HepG2 (cell line): ENCODE measurements around the gene ARRDC3. TPM values are rescaled to one million over a fixed set of nuclear protein-coding genes. Genes with fewer than 3 reads are reported as not detected.
A peak's percentile ranks its signal among the peaks of the same experiment; 100 is the strongest.

ENCODE experiments used
- ARNT ChIP-seq: fragments of 450-650 bp; IDR thresholded peaks from 2 replicates; pipeline ENCODE4 v1.6.1; 2017
- ATF3 ChIP-seq: sonication (generic); formaldehyde crosslinking; IDR thresholded peaks from 2 replicates; pipeline ENCODE4 v1.4.0; 2020; ENCODE audit warnings: missing genetic modification reagents
- NFYB ChIP-seq: sonication (generic); formaldehyde crosslinking; IDR thresholded peaks from 2 replicates; pipeline ENCODE4 v1.4.0; 2020; ENCODE audit warnings: missing genetic modification reagents
- POLR2A ChIP-seq, 2 experiments: IDR thresholded peaks; 2 replicates each; pipeline ENCODE4 v1.6.1; 2011; ENCODE audit warnings: low read depth in 2 of 2, low read length in 2 of 2, mild to moderate bottlenecking in 1 of 2, moderate library complexity in 1 of 2; ENCODE audit not compliant: insufficient read depth in 1 of 2
- TARDBP ChIP-seq: sonication (generic); formaldehyde crosslinking; IDR thresholded peaks from 2 replicates; pipeline ENCODE4 v1.8.0; 2022; ENCODE audit warnings: mild to moderate bottlenecking, missing genetic modification reagents
- TCF12 ChIP-seq, 2 experiments: fragments of 450-650 bp in 1 of 2; sonication (generic) in 1 of 2; formaldehyde crosslinking in 1 of 2; IDR thresholded peaks; 2 replicates each; pipeline versions ENCODE4 v1.6.1 to v1.8.0; 2017 to 2022; ENCODE audit warnings: antibody characterized with exemption in 1 of 2, mild to moderate bottlenecking in 1 of 2, missing genetic modification reagents in 1 of 2, moderate library complexity in 1 of 2
- ZBTB3 ChIP-seq: sonication (generic); formaldehyde crosslinking; IDR thresholded peaks from 2 replicates; pipeline ENCODE4 v1.4.0; 2020; ENCODE audit warnings: low read depth, mild to moderate bottlenecking, moderate library complexity, missing genetic modification reagents, borderline replicate concordance
- ZBTB7A ChIP-seq: sonication (generic); formaldehyde crosslinking; IDR thresholded peaks from 2 replicates; pipeline ENCODE4 v1.8.0; 2022; ENCODE audit warnings: mild to moderate bottlenecking, missing genetic modification reagents
- ZC3H13 ChIP-seq: sonication (generic); formaldehyde crosslinking; IDR thresholded peaks from 2 replicates; pipeline ENCODE4 v1.8.1; 2023; ENCODE audit warnings: mild to moderate bottlenecking, missing genetic modification reagents, moderate library complexity
- ZNF318 ChIP-seq: sonication (generic); formaldehyde crosslinking; IDR thresholded peaks from 2 replicates; pipeline ENCODE4 v1.4.0; 2020; ENCODE audit warnings: mild to moderate bottlenecking, missing genetic modification reagents
- ZNF432 ChIP-seq: sonication (generic); formaldehyde crosslinking; IDR thresholded peaks from 2 replicates; pipeline ENCODE4 v1.5.0; 2020; ENCODE audit warnings: missing genetic modification reagents, mild to moderate bottlenecking, borderline replicate concordance
- polyA plus RNA-seq, 8 experiments: library from polyadenylated mRNA; depleted of rRNA in 3 of 8; stranded (reverse) in 7 of 8; unstranded in 1 of 8; fragments of >200 nt; fragmentation: Illumina TruSeq in 4 of 8; extraction: Trizol in 4 of 8; gene quantifications; 2 replicates each; pipeline versions ENCODE4 v1.2.1 to v1.2.3, GENCODE V29; 2011 to 2016; ENCODE audit warnings: low read depth in 4 of 8, missing spikeins in 1 of 8, mixed read lengths in 1 of 8; ENCODE audit not compliant: insufficient read depth in 1 of 8
- total RNA-seq, 5 experiments: library from RNA; depleted of rRNA; stranded (reverse); fragments of >200 nt; fragmentation: Illumina TruSeq; extraction: Trizol; gene quantifications; 2 replicates each; pipeline ENCODE4 v1.2.3, GENCODE V29; 2016; ENCODE audit warnings: low read depth in 1 of 5
- TF ChIP-seq, protein P1 (sequence below): sonication (generic); formaldehyde crosslinking; conservative IDR thresholded peaks from 2 replicates; pipeline ENCODE4 v1.4.0; 2020; ENCODE audit warnings: missing genetic modification reagents
- TF ChIP-seq, protein P2 (sequence below): sonication (generic); formaldehyde crosslinking; IDR thresholded peaks from 2 replicates; pipeline ENCODE4 v1.4.0; 2020; ENCODE audit warnings: missing genetic modification reagents, mild to moderate bottlenecking, borderline replicate concordance

ARRDC3 gene
- total and polyA plus RNA-seq, 2 of the 13 experiments (the other 11 are each of a cell fraction or from before 2014, with no cell fraction given) = 3.4 to 24.4 TPM

DNA sequence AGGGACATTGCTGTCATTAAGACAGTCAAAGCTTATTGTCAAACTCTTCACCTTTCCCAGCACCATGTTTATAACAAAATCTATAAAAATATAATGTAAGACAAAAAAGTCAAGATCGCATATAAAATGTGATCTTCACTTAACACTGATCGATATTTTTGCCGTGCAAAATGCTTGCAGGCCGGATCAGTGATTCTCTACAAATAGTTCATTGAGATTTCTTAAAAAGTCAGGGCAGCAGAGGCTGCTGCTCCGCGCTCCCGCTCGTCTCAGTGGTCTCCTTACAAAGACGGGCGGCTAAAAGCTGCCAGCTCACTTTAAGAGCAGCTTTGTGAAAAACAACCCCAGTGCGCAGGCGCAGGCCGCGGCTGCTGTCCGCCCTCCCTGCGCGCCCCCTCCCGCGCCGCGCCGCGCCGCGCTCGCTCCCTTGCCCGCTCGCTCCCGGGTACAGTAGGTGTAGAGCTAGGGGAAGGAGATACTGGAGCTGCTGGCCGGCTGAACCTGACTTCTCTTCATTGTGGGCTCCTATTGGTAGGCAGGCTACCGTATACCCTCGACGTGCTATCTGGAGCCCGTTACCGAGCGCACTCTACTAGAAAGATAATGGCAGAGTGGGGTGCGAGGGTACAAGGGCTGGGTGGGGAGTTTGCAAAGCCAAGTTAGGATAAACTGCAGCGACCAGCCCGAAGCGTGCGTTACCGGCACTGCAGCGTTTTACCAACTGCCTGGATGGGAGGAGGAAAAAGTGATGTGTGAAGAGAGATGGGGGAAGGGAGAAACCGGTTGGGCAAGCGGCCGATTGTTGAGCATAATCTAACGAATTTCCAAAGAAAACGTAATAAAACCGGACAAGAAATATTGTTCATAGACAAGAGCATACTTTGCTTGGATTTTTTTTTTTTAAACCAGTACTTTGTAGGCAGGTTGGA is at the start of gene ARRDC3 (continued):
- TF ChIP-seq ZNF432 (CRISPR knock-in tag) (no peak), ZC3H13 (CRISPR knock-in tag) (no peak), ATF3 (no peak), ARNT (no peak), ZNF318 (CRISPR knock-in tag) (no peak), POLR2A (IDR thresholded peaks at IDR 0.05; ENCODE audit: insufficient read depth in 1 of 2, low read depth in 2 of 2, low read length in 2 of 2) (peak; percentile 95 to 100), TCF12 (IDR thresholded peaks at IDR 0.05) (no peak), TCF12 (CRISPR knock-in tag; IDR thresholded peaks at IDR 0.05) (no peak), ZBTB3 (CRISPR knock-in tag) (no peak), ZBTB7A (CRISPR knock-in tag) (no peak), NFYB (CRISPR knock-in tag) (peak; percentile 83), TARDBP (CRISPR knock-in tag) (no peak)
- TF ChIP-seq, protein P1, sequence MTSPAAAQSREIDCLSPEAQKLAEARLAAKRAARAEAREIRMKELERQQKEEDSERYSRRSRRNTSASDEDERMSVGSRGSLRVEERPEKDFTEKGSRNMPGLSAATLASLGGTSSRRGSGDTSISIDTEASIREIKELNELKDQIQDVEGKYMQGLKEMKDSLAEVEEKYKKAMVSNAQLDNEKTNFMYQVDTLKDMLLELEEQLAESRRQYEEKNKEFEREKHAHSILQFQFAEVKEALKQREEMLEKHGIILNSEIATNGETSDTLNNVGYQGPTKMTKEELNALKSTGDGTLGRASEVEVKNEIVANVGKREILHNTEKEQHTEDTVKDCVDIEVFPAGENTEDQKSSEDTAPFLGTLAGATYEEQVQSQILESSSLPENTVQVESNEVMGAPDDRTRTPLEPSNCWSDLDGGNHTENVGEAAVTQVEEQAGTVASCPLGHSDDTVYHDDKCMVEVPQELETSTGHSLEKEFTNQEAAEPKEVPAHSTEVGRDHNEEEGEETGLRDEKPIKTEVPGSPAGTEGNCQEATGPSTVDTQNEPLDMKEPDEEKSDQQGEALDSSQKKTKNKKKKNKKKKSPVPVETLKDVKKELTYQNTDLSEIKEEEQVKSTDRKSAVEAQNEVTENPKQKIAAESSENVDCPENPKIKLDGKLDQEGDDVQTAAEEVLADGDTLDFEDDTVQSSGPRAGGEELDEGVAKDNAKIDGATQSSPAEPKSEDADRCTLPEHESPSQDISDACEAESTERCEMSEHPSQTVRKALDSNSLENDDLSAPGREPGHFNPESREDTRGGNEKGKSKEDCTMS (CRISPR knock-in tag) = no peak
- TF ChIP-seq, protein P2, sequence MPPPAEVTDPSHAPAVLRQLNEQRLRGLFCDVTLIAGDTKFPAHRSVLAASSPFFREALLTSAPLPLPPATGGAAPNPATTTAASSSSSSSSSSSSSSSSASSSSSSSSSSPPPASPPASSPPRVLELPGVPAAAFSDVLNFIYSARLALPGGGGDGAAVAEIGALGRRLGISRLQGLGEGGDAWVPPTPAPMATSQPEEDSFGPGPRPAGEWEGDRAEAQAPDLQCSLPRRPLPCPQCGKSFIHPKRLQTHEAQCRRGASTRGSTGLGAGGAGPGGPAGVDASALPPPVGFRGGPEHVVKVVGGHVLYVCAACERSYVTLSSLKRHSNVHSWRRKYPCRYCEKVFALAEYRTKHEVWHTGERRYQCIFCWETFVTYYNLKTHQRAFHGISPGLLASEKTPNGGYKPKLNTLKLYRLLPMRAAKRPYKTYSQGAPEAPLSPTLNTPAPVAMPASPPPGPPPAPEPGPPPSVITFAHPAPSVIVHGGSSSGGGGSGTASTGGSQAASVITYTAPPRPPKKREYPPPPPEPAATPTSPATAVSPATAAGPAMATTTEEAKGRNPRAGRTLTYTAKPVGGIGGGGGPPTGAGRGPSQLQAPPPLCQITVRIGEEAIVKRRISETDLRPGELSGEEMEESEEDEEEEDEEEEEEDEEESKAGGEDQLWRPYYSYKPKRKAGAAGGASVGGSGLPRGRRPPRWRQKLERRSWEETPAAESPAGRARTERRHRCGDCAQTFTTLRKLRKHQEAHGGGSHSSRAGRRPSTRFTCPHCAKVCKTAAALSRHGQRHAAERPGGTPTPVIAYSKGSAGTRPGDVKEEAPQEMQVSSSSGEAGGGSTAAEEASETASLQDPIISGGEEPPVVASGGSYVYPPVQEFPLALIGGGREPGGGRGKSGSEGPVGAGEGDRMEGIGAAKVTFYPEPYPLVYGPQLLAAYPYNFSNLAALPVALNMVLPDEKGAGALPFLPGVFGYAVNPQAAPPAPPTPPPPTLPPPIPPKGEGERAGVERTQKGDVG (CRISPR knock-in tag) = no peak
